LNCAP (cell line): ENCODE measurements around the gene IGFBP1.

Experiments
- CTCF ChIP-seq: fragments of 450-650 bp; IDR thresholded peaks from 2 replicates; pipeline ENCODE4 v1.5.1; 2017; ENCODE audit warnings: mild to moderate bottlenecking

The IGFBP1 gene

GRCh38 chr7:45914911-45915310 is 26.6 kb downstream of the IGFBP1 start:
- TF ChIP-seq CTCF: no peak

GRCh38 chr7:45915606-45916005 is 27.3 kb downstream of the IGFBP1 start:
- TF ChIP-seq CTCF: no peak

- TF ChIP-seq CTCF: no peak
These were observed 28.8 kb downstream of the IGFBP1 start for GRCh38 chr7:45917064-45917463.

GRCh38 chr7:45917658-45918057 is 29.4 kb downstream of the IGFBP1 start:
- TF ChIP-seq CTCF: peak; percentile 89

- TF ChIP-seq CTCF: no peak
These were observed 30.3 kb downstream of the IGFBP1 start for GRCh38 chr7:45918556-45918955.

- no peak for TF ChIP-seq CTCF
These were observed 31.0 kb downstream of the IGFBP1 start for GRCh38 chr7:45919231-45919784.

- no peak for TF ChIP-seq CTCF
These were observed 31.7 kb downstream of the IGFBP1 start for GRCh38 chr7:45919993-45920459.
